GM12878 (cell line): ENCODE data around the gene AMBRA1. TPM values are rescaled to one million over a fixed set of nuclear protein-coding genes. Genes with fewer than 3 reads are reported as not detected.

Source experiments
- ATAC-seq: fragments of 200-7000 bp; cut with Tn5 transposase; 3 replicates; pipeline ENCODE4 v1.9.1; 2020; ENCODE audit warnings: mild to moderate bottlenecking, moderate library complexity
- BruUV-seq: library from RNA; stranded (reverse); fragments of 400-500 nt; replicated peaks from 2 replicates; lab custom pipeline; 2021; lab: Mats Ljungman, UMichigan
- CTCF ChIA-PET: fragments of 300-600 bp; sonication (Branson Sonifier 250); formaldehyde crosslinking; extraction: SDS; loops from one replicate; lab custom pipeline; 2021; ENCODE audit warnings: inconsistent platforms; lab: Yijun Ruan, JAX
- POLR2A ChIA-PET: fragments of 350-600 bp; formaldehyde crosslinking; extraction: SDS; loops from one replicate; lab custom pipeline; 2021; ENCODE audit warnings: inconsistent platforms; lab: Charles Lee
- RAD21 ChIA-PET: fragments of 300-600 bp; sonication (Branson Sonifier 250); formaldehyde crosslinking; loops from one replicate; lab custom pipeline; 2023; ENCODE audit warnings: antibody characterized with exemption; ENCODE audit not compliant: unreplicated experiment; lab: Charles Lee
- SMC1A ChIA-PET: fragments of 300-600 bp; sonication (Branson Sonifier 250); formaldehyde crosslinking; loops from one replicate; lab custom pipeline; 2023; ENCODE audit not compliant: unreplicated experiment, uncharacterized antibody; lab: Charles Lee
- DNase-seq: peaks from one replicate; pipeline ENCODE4 v3.0.0-alpha.2; 2011; ENCODE audit warnings: low read depth, low spot score
- FAIRE-seq: peaks from 3 replicates; lab custom pipeline; 2011; peaks lifted over from hg19 to GRCh38; lab: Jason Lieb, UNC
- H2AFZ ChIP-seq: 2 replicates; pipeline ENCODE4 v1.6.0; 2011; ENCODE audit warnings: low read depth, low read length, control low read depth; ENCODE audit not compliant: control insufficient read depth
- H3K27ac ChIP-seq: 2 replicates; pipeline ENCODE4 v1.5.1; 2011; ENCODE audit warnings: control low read depth; ENCODE audit not compliant: control insufficient read depth, insufficient read depth
- H3K27me3 ChIP-seq, 2 experiments: replicated peaks in 1 of 2; 2 replicates each; pipeline versions ENCODE4 v1.6.0 to v1.6.1; 2011; ENCODE audit warnings: low read length in 1 of 2; ENCODE audit not compliant: control insufficient read depth in 2 of 2, insufficient read depth in 2 of 2
- H3K36me3 ChIP-seq, 2 experiments: 2 replicates each; pipeline ENCODE4 v1.5.1; 2011; ENCODE audit warnings: low read length in 1 of 2; ENCODE audit not compliant: control insufficient read depth in 2 of 2, insufficient read depth in 2 of 2
- H3K4me1 ChIP-seq: 2 replicates; pipeline ENCODE4 v1.6.1; 2011; ENCODE audit warnings: mild to moderate bottlenecking, low read length, moderate library complexity, mixed read lengths; ENCODE audit not compliant: control insufficient read depth, insufficient read depth
- H3K4me2 ChIP-seq: 2 replicates; pipeline ENCODE4 v1.6.0; 2011; ENCODE audit warnings: control low read depth; ENCODE audit not compliant: control insufficient read depth, insufficient read depth
- H3K4me3 ChIP-seq: fragments of 200-600 bp; sonication (generic); 2 replicates; pipeline ENCODE4 v1.5.1; 2016
- H3K79me2 ChIP-seq: 2 replicates; pipeline ENCODE4 v1.6.0; 2011; ENCODE audit warnings: low read length; ENCODE audit not compliant: control insufficient read depth, insufficient read depth
- H3K9ac ChIP-seq: 2 replicates; pipeline ENCODE4 v1.8.0; 2011; ENCODE audit warnings: low read length, control low read depth, mixed read lengths; ENCODE audit not compliant: control insufficient read depth, insufficient read depth
- H3K9me3 ChIP-seq: replicated peaks from 3 replicates; pipeline ENCODE4 v1.5.1; 2011; ENCODE audit warnings: mild to moderate bottlenecking, low read length; ENCODE audit not compliant: control insufficient read depth, insufficient read depth
- H4K20me1 ChIP-seq: 2 replicates; pipeline ENCODE4 v1.6.0; 2011; ENCODE audit not compliant: control insufficient read depth, insufficient read depth
- EZH2 ChIP-seq: IDR thresholded peaks from 2 replicates; pipeline ENCODE4 v1.6.1; 2012; ENCODE audit warnings: low read depth, mild to moderate bottlenecking, control low read depth, inconsistent platforms, low read length, borderline replicate concordance; ENCODE audit not compliant: control insufficient read depth
- FOXM1 ChIP-seq: IDR thresholded peaks from 2 replicates; pipeline ENCODE4 v1.6.1; 2012; ENCODE audit warnings: low read depth, mild to moderate bottlenecking, inconsistent platforms, low read length, moderate library complexity
- WRNIP1 ChIP-seq: IDR thresholded peaks from 2 replicates; pipeline ENCODE4 v1.6.1; 2011; ENCODE audit warnings: low read depth, low read length, improper control_type of control experiment, borderline replicate concordance
- WGBS: methylation state at CpG from one replicate; pipeline ENCODE4 v1.1.6; 2016; ENCODE audit warnings: low lambda C conversion rate; ENCODE audit not compliant: insufficient replicate concordance, insufficient coverage; ENCODE audit errors: missing lambda C conversion rate; 5-methylcytosine and 5-hydroxymethylcytosine counted together
- in situ Hi-C: fragments of 300-500 bp; cut with MboI; formaldehyde crosslinking; loops from 9 replicates; pipeline ENCODE4 v1.14.3; 2018; ENCODE audit warnings: mixed read lengths
- intact Hi-C: fragments of 100-400 bp; cut with micrococcal nuclease; formaldehyde crosslinking; loops from one replicate; pipeline ENCODE4 v1.14.2; 2022; ENCODE audit not compliant: unreplicated experiment
- polyA plus RNA-seq, 11 experiments: library from polyadenylated mRNA; depleted of rRNA in 4 of 11; unstranded in 6 of 11; stranded (reverse) in 5 of 11; fragments of >200 nt; fragmentation: Nextera tagmentation in 4 of 11; fragmentation: Illumina TruSeq in 1 of 11; extraction: Ambion mirVana in 4 of 11; extraction: Trizol in 1 of 11; gene quantifications; 1 replicate in 1 of 11; 2 replicates in 10 of 11; pipeline versions ENCODE4 v1.2.1 to v1.2.3, GENCODE V29; 2011 to 2016; ENCODE audit warnings: inconsistent platforms in 2 of 11, missing spikeins in 2 of 11, low read depth in 1 of 11
- total RNA-seq, 4 experiments: library from RNA; depleted of rRNA in 3 of 4; stranded (reverse); fragments of >200 nt in 3 of 4; fragmentation: Illumina TruSeq in 1 of 4; extraction: Trizol in 1 of 4; gene quantifications; 2 replicates each; pipeline versions ENCODE4 v1.2.1 to v1.2.3, GENCODE V29; 2013 to 2021
- TF ChIP-seq, protein P1 (sequence below): fragments of 450-650 bp; IDR thresholded peaks from 2 replicates; pipeline ENCODE4 v1.6.1; 2018; ENCODE audit warnings: borderline replicate concordance, mild to moderate bottlenecking; ENCODE audit not compliant: partially characterized antibody

The AMBRA1 gene
- total and polyA plus RNA-seq, 10 of the 15 experiments (the other 5 are each of a cell fraction or from before 2014, with no cell fraction given) = 0.57 to 34.3 (median 13.7) TPM

DNA sequence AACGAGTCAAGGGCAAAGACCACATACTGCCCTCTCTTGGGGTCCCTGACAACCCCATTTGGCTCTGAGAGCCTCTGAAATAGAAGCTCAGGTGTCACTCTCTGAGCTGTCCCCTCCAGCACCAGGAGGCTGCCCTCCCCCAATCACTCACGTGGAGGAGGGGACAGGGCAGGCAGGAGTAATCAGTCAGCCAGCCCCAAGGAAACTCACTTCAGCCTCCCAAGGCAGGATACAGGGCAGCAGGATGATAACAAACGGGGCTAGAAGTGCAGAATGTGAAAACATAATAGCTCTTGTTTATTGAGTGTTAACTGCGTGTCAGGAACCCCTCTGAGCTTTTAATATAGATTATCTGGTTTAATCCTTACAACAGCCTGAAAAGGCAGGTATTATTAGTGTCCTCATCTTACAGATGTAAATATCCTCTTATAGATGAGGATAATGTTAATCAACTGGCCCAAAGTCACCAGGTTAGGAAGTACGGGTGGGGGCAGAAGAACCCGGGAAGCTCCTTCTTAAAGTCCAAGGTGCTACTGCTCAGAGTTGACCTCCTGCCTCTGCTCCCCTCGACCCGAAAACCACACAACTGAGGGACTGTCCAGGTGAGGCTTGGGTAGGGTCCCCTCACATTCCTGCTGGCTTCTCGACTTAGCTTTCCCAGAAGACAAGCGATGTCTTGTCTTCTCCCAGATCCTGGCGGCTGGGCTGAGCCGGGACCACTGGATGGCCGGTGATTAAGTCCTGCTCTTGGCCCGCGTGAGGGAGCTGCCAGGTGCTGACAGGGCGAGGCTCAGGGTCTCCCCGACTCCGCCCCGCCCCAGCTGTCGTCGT is 205.0 kb downstream of the AMBRA1 start:
- ChIA-PET SMC1A (interaction anchor here (0.9 to 4.9 kb wide), 20 partner anchors 13 to 230 kb away, joined by 3 to 24 read pairs (median 4); partner anchors contain the start of genes ATG13 and HARBI1), RAD21 (interaction anchor here (0.8 to 3.4 kb wide), 16 partner anchors 29 to 819 kb away, joined by 3 to 16 read pairs (median 5); no protein-coding TSS in a partner anchor), POLR2A (interaction anchor here (0.6 to 1.2 kb wide), 3 partner anchors 29 to 200 kb away, joined by 3 read pairs; no protein-coding TSS in a partner anchor), CTCF (interaction anchor here (0.5 to 6.7 kb wide), 42 partner anchors 9 to 424 kb away, joined by 3 to 94 read pairs (median 5); partner anchors contain the start of genes ATG13 and HARBI1)
- no peaks in the 10 kb centered on the region for H3K79me2 ChIP-seq
- FAIRE-seq (no peak), ATAC-seq (no peak; the same call in 2 of the 3 replicates), DNase-seq (no peak)
- no peaks in the 10 kb centered on the region for H3K9me3 ChIP-seq
- H3K9ac ChIP-seq = no peak overlapping the region
- no peak overlapping the region; the same call in 1 of the 2 replicates for H3K4me2 ChIP-seq
- H3K4me1 ChIP-seq = peaks cover 6% of the 10 kb centered on the region
- no TSS peak for BruUV-seq
- no peak overlapping the region for H3K27ac ChIP-seq
- H3K27me3 ChIP-seq = peaks cover 13 to 16% of the 10 kb centered on the region in 2 experiments
- in situ Hi-C loops = no loop called here
- H3K4me3 ChIP-seq = no peak overlapping the region
- WGBS = 5% methylated on average over 21 of the region's 21 CpGs
- no peaks in the 10 kb centered on the region for H4K20me1 ChIP-seq
- H3K36me3 ChIP-seq = no peaks in the 10 kb centered on the region
- TF ChIP-seq EZH2 (0 out of 2 replicates have a peak, but pooled peaks have one; percentile 51), FOXM1 (no peak), WRNIP1 (no peak)
- TF ChIP-seq, protein P1, sequence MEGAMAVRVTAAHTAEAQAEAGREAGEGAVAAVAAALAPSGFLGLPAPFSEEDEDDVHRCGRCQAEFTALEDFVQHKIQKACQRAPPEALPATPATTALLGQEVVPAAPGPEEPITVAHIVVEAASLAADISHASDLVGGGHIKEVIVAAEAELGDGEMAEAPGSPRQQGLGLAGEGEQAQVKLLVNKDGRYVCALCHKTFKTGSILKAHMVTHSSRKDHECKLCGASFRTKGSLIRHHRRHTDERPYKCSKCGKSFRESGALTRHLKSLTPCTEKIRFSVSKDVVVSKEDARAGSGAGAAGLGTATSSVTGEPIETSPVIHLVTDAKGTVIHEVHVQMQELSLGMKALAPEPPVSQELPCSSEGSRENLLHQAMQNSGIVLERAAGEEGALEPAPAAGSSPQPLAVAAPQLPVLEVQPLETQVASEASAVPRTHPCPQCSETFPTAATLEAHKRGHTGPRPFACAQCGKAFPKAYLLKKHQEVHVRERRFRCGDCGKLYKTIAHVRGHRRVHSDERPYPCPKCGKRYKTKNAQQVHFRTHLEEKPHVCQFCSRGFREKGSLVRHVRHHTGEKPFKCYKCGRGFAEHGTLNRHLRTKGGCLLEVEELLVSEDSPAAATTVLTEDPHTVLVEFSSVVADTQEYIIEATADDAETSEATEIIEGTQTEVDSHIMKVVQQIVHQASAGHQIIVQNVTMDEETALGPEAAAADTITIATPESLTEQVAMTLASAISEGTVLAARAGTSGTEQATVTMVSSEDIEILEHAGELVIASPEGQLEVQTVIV = no peak
- no peak overlapping the region for H2AFZ ChIP-seq
- intact Hi-C loops = loop anchor here (1.0 to 2.0 kb wide), 3 partner anchors 140 to 228 kb away; partner anchors contain the start of genes ATG13 and HARBI1
